GM19324 (cell line): ENCODE measurements around the gene LTF.
"Not testable (repeated sequence)": the region's sequence is repeated elsewhere in the genome, so short reads cannot be mapped to it uniquely, and the experiment has no call there.

Experiments used
- ATAC-seq: cut with Tn5 transposase; IDR thresholded peaks from one replicate; pipeline ENCODE4 v1.9.1; 2021; ENCODE audit warnings: mild to moderate bottlenecking, moderate library complexity; ENCODE audit not compliant: unreplicated experiment, low FRiP score

Gene LTF

DNA sequence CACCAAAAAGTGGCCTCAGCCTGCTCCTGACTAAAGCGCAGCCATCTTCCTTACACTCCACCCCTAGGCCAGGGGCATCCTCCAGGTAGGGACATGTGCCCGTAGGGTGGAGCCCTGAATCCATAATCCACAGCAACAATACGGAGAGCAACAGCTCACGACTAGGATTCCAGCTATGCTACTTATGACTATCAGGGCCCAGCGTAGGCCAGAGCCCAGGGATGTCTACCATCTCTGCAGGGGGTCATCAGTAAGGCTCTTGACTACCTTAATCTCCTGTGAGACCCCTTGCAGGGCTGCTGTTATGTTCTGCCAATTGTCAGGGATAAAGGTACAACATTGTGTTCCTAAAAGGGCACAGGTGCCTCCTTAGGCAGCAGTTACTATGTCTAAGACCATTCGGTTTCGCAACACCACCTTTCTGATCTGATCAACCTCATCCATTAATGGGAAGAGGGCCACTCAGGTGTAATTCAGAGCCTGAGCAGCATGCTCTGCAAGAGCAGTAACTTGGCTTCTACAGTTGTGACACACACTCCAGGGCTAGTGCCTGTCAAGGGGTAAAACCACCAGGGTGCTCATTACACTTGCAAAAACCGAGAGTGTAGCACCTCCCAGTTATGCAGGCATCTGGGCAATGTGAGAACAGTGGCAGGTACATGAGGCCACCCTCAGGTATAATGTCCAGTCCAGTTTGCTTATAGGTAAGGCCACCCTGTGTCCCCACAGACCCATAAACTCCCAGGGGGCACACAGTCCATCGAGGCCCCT lies 46.7 kb downstream of the LTF start:
- no peak for ATAC-seq

DNA sequence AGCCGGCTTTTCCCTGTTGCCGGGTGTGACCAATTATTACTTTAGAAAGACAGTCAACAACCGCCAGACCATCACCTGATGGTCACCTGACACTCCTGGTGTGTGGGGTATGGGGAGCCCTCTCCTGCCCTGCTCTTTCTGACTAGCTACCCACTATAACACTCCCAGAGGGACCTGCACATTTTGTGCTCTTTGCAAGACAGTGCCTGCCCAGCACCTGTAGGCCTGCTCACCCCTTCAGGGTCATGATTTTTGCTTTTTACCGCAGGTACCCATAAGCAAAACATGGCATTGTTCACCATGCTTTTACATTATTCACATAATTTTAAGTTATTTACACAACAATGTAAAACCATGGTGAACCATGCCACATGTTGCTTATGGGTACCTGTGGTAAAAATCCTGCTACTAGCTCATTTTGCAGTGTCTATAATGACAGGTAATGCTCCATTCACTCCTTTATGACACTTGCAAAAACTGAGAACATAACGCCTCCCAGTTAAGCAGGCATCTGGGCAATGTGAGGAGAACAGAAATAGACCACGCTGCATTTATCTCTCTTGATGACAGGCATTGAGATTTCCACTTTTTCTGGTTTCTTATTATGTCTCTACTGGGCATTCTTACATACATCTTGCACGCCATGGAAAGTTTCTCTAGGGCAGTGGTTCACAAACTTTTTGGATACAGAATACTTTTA lies 47.7 kb downstream of the LTF start:
- ATAC-seq: no peak

DNA sequence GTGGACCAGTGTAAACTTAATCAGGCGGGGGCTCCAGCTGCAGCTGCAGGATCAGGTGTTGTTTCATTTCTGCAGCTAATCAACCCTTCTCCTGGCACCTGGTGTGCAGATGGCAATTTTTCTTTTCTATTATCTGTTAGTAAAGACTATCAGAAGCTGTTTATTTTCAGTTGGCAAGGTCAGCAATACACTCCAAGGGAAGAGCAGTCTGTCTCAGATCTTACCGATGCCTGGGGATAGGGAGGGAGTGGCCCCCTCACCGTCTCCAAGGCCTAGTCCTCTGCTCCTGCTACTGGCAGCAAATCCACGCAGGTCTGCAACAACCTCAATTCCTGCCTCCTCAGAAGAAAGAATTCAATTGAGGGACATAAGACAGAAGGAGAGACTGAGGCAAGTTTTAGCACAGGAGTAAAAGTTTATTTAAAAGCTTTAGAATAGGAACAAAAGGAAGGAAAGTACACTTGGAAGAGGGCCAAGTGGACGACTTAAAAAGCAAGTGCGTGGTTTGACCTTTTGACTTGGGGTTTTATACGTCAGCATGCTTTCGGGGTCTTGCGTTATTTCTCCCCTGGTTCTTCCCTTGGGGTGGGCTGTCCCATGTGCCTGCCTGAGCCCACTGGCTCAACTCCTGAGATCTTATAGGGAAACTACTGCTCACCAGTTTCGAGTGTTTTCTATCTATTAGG lies 48.4 kb downstream of the LTF start:
- ATAC-seq: no peak

DNA sequence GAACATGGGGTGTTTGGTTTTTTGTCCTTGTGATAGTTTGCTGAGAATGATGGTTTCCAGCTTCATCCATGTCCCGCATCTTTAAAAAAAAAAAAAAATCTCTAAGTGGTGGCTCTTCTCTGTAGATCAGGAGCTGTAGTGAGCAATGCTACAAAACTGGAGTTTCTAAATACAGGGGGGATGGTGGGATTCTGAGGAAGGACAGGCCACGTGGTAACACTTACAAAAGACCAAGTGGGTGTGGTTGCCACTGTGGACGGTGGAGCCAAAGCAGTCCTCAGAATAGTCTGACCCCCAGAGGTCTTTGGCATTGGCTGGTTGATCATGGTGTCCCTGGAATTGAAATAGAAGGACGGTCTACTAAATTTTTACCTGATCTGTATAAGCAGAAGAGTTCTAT lies 50.0 kb downstream of the LTF start:
- no peak for ATAC-seq

- no peak for ATAC-seq
Measured at GRCh38 chr3:46413951-46414350, 50.8 kb downstream of the LTF start.

- ATAC-seq: no peak
Measured at GRCh38 chr3:46412786-46413298, 51.9 kb downstream of the LTF start.

- ATAC-seq: no peak
Measured at GRCh38 chr3:46411271-46411670, 53.4 kb downstream of the LTF start.

- no peak for ATAC-seq
Measured at GRCh38 chr3:46410669-46411068, 54.0 kb downstream of the LTF start.

DNA sequence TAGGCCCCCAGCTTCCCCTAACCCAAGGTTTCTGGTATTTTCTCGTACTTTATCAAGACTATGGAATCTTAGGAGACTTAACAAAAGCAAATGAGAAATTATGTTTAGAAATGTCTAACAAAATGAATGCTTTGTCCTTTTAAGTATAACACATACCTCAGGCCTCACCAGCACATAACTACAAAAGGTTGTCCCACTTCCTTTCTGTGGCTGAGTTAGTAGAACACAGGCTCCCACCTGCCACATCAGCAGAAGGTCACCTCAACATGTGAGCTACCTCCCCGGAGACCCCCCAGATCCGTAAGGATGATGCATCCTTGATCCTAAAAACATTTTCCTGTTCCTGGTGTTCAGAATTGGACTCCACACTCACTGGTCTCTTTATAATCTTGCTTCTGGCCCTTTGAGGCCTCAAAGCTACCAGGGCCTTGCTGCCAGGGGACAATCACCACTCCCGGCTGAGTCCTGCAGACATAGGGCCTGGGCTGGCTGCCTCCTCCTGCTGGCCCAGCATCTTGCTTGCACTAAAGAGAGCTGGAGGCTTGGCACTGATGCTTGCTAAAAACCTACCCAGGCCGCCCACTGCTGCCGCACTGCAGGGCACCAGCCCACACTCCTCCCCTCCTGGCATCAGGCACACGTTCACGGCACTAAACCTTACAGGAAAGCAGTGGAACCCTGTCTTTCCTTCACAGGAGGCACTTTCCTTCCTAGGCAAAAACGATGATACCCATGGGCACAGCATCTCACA lies 54.8 kb downstream of the LTF start:
- ATAC-seq: no peak

DNA sequence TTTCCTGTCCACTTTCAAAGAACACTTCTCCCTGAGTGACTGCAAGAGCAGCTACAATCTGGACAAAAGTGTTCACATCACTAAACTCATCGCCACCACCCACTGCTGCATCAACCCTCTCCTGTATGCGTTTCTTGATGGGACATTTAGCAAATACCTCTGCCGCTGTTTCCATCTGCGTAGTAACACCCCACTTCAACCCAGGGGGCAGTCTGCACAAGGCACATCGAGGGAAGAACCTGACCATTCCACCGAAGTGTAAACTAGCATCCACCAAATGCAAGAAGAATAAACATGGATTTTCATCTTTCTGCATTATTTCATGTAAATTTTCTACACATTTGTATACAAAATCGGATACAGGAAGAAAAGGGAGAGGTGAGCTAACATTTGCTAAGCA lies 55.9 kb downstream of the LTF start:
- no peak for ATAC-seq

GRCh38 chr3:46407970-46408369 lies 56.7 kb downstream of the LTF start:
- no peak for ATAC-seq

- ATAC-seq: no peak
Measured at GRCh38 chr3:46406788-46407611, 57.7 kb downstream of the LTF start, which contains the start of the genes CCR5AS and CCRL2. Gene CCR5AS (minus strand): TSS chr3:46407066. Gene CCRL2 (plus strand): TSS chr3:46407259. CDS start chr3:46408080, 821 bp downstream.

DNA sequence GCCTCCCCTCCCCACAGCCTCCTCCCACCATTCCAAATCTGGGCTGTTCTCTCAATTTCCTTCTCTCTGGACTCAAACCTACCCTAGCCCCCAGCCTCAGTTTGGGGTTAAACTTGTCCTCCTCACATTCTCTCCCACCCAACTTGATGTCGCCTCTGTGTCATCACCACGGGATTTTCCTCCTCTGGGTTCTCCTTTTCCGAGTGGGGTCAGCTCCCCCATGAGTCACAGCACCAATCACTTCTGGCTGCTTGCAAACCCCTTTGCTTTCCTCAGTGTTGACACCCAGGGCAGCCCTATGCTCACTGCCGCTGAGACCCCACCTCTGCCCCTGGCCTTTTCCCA lies 58.3 kb downstream of the LTF start:
- ATAC-seq: no peak

DNA sequence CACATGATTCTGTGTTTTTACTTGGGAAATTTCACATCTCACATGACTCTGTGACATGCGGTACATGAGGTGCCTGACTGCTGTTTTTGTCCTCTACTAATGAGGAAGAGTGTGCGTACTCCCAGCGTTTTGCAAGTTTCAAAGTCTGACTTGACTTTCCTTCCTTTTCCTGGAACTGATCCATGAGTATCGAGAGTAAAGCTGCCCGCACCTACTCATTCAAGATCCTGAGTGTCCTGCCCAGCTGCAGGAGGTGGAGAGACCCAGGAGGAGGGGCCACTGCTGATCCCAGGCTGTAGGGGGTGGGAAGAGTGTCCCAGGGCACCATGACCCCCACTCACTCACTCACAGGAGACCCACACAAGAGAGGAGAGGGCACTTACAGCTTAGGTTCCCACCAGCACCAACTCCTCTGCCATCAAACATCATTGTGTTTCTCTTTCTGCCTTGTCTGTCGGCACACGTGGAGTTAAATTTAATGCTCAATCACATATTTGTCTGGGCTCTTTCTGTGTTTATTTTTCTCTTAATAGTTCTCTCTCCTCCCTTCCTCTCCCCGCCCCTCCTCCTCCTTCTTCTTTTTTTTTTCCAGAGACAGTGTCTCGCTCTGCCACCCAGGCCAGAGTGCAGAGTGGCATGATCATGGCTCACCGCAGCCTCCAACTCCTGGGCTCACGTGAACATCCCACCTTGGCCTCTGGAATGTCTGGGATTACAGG lies 59.2 kb downstream of the LTF start:
- ATAC-seq: no peak

GRCh38 chr3:46402902-46403301 lies 61.8 kb downstream of the LTF start:
- not testable (repeated sequence) for ATAC-seq

GRCh38 chr3:46401579-46401978 lies 63.1 kb downstream of the LTF start:
- no peak for ATAC-seq

GRCh38 chr3:46400846-46401245 lies 63.9 kb downstream of the LTF start:
- no peak for ATAC-seq

GRCh38 chr3:46400000-46400734 lies 64.5 kb downstream of the LTF start:
- ATAC-seq: no peak
